ENCODE results near the gene CDC14B. TPM values are rescaled to one million over a fixed set of nuclear protein-coding genes. Genes with fewer than 3 reads are reported as not detected.
A peak's percentile ranks its signal among the peaks of the same experiment; 100 is the strongest.

The CDC14B gene
- total RNA-seq, 6 donors from 2014 or later: 6.0 to 28.5 (median 12.7) TPM

GRCh38 chr9:96497117-96497399 is 122.6 kb downstream of the CDC14B start:
- WGBS, 2 donors: 94% methylated on average over 17 of the region's 17 CpGs
- DNase-seq (no peak), ATAC-seq (ENCODE audit: low FRiP score in 2 of 2) (no peak)
- Histone ChIP-seq H3K4me1 (peaks cover 0 to 10% (median 3%) of the 10 kb centered on the region in 4 donors), H3K9me3 (no peaks in the 10 kb centered on the region), H3K36me3 (peaks cover 0 to 3% (median 0%) of the 10 kb centered on the region in 4 donors), H3K27me3 (no peaks in the 10 kb centered on the region), H3K4me3 (no peak overlapping the region), H3K27ac (no peak overlapping the region)
- TF ChIP-seq POLR2A (IDR thresholded peaks at IDR 0.05) (no peak), POLR2AphosphoS5 (IDR thresholded peaks at IDR 0.05) (no peak), EP300 (IDR thresholded peaks at IDR 0.05) (no peak)
- TF ChIP-seq, protein P1, sequence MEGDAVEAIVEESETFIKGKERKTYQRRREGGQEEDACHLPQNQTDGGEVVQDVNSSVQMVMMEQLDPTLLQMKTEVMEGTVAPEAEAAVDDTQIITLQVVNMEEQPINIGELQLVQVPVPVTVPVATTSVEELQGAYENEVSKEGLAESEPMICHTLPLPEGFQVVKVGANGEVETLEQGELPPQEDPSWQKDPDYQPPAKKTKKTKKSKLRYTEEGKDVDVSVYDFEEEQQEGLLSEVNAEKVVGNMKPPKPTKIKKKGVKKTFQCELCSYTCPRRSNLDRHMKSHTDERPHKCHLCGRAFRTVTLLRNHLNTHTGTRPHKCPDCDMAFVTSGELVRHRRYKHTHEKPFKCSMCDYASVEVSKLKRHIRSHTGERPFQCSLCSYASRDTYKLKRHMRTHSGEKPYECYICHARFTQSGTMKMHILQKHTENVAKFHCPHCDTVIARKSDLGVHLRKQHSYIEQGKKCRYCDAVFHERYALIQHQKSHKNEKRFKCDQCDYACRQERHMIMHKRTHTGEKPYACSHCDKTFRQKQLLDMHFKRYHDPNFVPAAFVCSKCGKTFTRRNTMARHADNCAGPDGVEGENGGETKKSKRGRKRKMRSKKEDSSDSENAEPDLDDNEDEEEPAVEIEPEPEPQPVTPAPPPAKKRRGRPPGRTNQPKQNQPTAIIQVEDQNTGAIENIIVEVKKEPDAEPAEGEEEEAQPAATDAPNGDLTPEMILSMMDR (IDR thresholded peaks at IDR 0.05): no peak

DNA sequence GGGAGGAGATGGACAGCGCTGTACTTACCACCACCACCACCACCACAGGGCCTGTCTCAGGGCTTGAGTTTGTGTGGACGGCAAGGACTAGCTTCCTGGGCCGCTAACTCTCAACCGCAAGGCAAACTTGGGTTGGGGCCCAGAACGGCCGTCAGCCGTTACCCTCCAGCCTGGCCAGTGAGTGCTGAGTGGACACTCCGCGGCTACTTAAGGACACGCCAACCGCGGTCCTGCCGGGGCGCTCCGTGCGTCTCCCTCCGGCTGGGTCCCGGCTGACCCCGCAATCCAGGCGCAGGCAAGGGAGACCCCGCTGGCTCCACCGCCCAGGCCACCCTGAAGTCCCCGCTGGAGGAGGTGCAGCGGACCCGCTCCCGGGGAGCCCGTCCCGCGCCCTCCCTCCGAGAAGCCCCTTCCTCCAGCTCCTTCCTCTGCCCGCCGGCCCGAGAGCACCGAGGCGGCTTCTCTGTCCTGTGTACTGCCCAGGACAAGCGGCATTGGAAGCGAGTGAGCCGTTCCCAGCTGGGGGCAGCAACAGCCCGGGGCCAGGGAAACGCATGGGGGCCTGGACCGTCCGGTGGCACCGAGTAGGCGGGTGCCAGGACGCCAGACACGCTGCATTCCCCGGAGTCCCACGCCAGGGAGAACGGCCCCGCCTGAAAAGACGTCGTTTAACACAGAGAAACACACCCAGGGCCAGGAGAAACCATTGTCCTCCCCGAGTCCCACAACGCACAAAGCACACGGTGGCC is 123.1 kb downstream of the CDC14B start:
- ATAC-seq (ENCODE audit: low FRiP score in 2 of 2): no peak
- 96% methylated on average over 46 to 55 of the region's 55 CpGs for WGBS, 2 donors

DNA sequence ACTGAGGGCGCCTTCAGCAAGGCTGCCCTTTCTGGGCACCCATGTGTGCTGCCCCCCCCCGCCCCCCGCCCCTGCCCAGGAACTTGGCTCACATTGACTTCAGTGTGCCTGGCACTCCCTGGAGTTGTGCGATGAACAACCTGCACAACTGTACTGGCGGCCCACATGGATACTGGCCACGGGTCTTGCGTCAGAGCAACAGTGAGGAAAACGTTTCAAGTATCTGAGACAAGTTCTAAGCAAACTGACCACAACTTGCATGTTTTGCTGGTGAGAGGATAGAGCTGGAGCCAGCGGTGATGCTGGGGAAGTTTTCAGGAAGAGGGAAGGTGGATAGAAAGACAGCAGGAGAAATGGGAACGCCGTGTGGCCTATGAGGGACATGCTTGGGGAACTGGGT is 124.3 kb downstream of the CDC14B start:
- TF ChIP-seq EP300 (IDR thresholded peaks at IDR 0.05): no peak
- no peak for TF ChIP-seq POLR2A (IDR thresholded peaks at IDR 0.05)
- TF ChIP-seq POLR2AphosphoS5 (IDR thresholded peaks at IDR 0.05): no peak
- TF ChIP-seq, protein P1 (IDR thresholded peaks at IDR 0.05): no peak
- H3K4me3 ChIP-seq: no peak overlapping the region
- no peaks in the 10 kb centered on the region for H3K9me3 ChIP-seq
- peaks cover 4 to 17% (median 11%) of the 10 kb centered on the region in 4 donors for H3K4me1 ChIP-seq
- H3K36me3 ChIP-seq: peaks cover 0 to 16% (median 3%) of the 10 kb centered on the region in 4 donors
- H3K27me3 ChIP-seq: no peaks in the 10 kb centered on the region
- ATAC-seq (ENCODE audit: low FRiP score in 2 of 2) (peak in 1 of 2 donors; percentile 72), DNase-seq (peak in 1 of 2 donors; percentile 78)
- 57 to 65% methylated on average over 9 to 11 of the region's 11 CpGs for WGBS, 2 donors
- no peak overlapping the region for H3K27ac ChIP-seq

More for the DNA sequence above, 123.1 kb downstream of the CDC14B start:
- peak in 1 of 2 donors; percentile 85 for DNase-seq
- peaks cover 4 to 15% (median 8%) of the 10 kb centered on the region in 4 donors for H3K4me1 ChIP-seq
- TF ChIP-seq POLR2AphosphoS5 (IDR thresholded peaks at IDR 0.05) (no peak), EP300 (IDR thresholded peaks at IDR 0.05) (no peak), POLR2A (IDR thresholded peaks at IDR 0.05) (no peak)
- TF ChIP-seq, protein P1 (IDR thresholded peaks at IDR 0.05): no peak
- no peaks in the 10 kb centered on the region for H3K9me3 ChIP-seq
- H3K4me3 ChIP-seq: no peak overlapping the region
- peaks cover 0 to 4% (median 0%) of the 10 kb centered on the region in 4 donors for H3K36me3 ChIP-seq
- H3K27ac ChIP-seq: no peak overlapping the region
- no peaks in the 10 kb centered on the region for H3K27me3 ChIP-seq

GRCh38 chr9:96494215-96494800 is 125.3 kb downstream of the CDC14B start:
- no peak for ATAC-seq (ENCODE audit: low FRiP score in 2 of 2)
- DNase-seq: no peak
- H3K9me3 ChIP-seq: no peaks in the 10 kb centered on the region
- H3K36me3 ChIP-seq: peaks cover 0 to 26% (median 9%) of the 10 kb centered on the region in 4 donors
- no peaks in the 10 kb centered on the region for H3K27me3 ChIP-seq
- no peak overlapping the region for H3K27ac ChIP-seq
- TF ChIP-seq POLR2AphosphoS5 (IDR thresholded peaks at IDR 0.05) (no peak), POLR2A (IDR thresholded peaks at IDR 0.05) (no peak), EP300 (IDR thresholded peaks at IDR 0.05) (no peak)
- TF ChIP-seq, protein P1 (IDR thresholded peaks at IDR 0.05): no peak
- H3K4me1 ChIP-seq: peaks cover 4 to 17% (median 11%) of the 10 kb centered on the region in 4 donors
- WGBS, 2 donors: 88 to 91% methylated on average over 6 to 8 of the region's 8 CpGs
- no peak overlapping the region for H3K4me3 ChIP-seq

Data from upper lobe of left lung (tissue), 6 donors.